GM10847 (cell line): ENCODE results near the gene PLSCR5.

ENCODE experiments used
- POLR2A ChIP-seq: IDR thresholded peaks from 2 replicates; pipeline ENCODE4 v1.6.1; 2011; ENCODE audit not compliant: insufficient read length; ENCODE audit errors: extremely low read depth

The PLSCR5 gene

GRCh38 chr3:146605106-146605505 is at the start of gene PLSCR5:
TSS of gene PLSCR5 (minus strand) at chr3:146605346. CDS start at chr3:146605212, 134 bp downstream.
- no peak for TF ChIP-seq POLR2A

GRCh38 chr3:146653978-146654377 is 48.8 kb upstream of the PLSCR5 start:
- TF ChIP-seq POLR2A: no peak

GRCh38 chr3:146650691-146651442 is 45.7 kb upstream of the PLSCR5 start:
- TF ChIP-seq POLR2A: no peak

GRCh38 chr3:146646261-146646660 is 41.1 kb upstream of the PLSCR5 start:
- no peak for TF ChIP-seq POLR2A

GRCh38 chr3:146640955-146641867 is 36.1 kb upstream of the PLSCR5 start:
- TF ChIP-seq POLR2A: no peak

- TF ChIP-seq POLR2A: no peak
Observed at GRCh38 chr3:146640361-146640760, 35.2 kb upstream of the PLSCR5 start.

GRCh38 chr3:146638718-146639117 is 33.6 kb upstream of the PLSCR5 start:
- no peak for TF ChIP-seq POLR2A

GRCh38 chr3:146637871-146638270 is 32.7 kb upstream of the PLSCR5 start:
- TF ChIP-seq POLR2A: no peak

GRCh38 chr3:146636881-146637280 is 31.7 kb upstream of the PLSCR5 start:
- TF ChIP-seq POLR2A: no peak

- TF ChIP-seq POLR2A: no peak
Observed at GRCh38 chr3:146634346-146634745, 29.2 kb upstream of the PLSCR5 start.

GRCh38 chr3:146628671-146629070 is 23.5 kb upstream of the PLSCR5 start:
- TF ChIP-seq POLR2A: no peak

- TF ChIP-seq POLR2A: no peak
Observed at GRCh38 chr3:146626403-146627122, 21.4 kb upstream of the PLSCR5 start.

GRCh38 chr3:146625186-146625775 is 20.1 kb upstream of the PLSCR5 start:
- TF ChIP-seq POLR2A: no peak

GRCh38 chr3:146621723-146622122 is 16.6 kb upstream of the PLSCR5 start:
- no peak for TF ChIP-seq POLR2A

- TF ChIP-seq POLR2A: no peak
Observed at GRCh38 chr3:146612015-146612414, 6.9 kb upstream of the PLSCR5 start.
